NB4 (cell line): ENCODE data around the gene SLC11A1.

Experiments used
- DNase-seq: peaks from one replicate; pipeline ENCODE4 v3.0.0; 2010; ENCODE audit warnings: low read depth
- H3K4me3 ChIP-seq: one replicate; pipeline ENCODE4 v1.5.1; 2011; ENCODE audit warnings: mild to moderate bottlenecking, low read depth, low read length, moderate library complexity
- CTCF ChIP-seq: IDR thresholded peaks from one replicate; pipeline ENCODE4 v1.5.1; 2012; ENCODE audit warnings: low read depth, low read length
- MAX ChIP-seq: IDR thresholded peaks from 2 replicates; pipeline ENCODE4 v1.6.1; 2011; ENCODE audit warnings: low read depth, low read length
- MYC ChIP-seq: IDR thresholded peaks from 2 replicates; pipeline ENCODE4 v1.6.1; 2011; ENCODE audit warnings: low read depth, low read length
- POLR2A ChIP-seq: IDR thresholded peaks from 2 replicates; pipeline ENCODE4 v1.6.1; 2011; ENCODE audit warnings: mild to moderate bottlenecking; ENCODE audit not compliant: insufficient read length; ENCODE audit errors: extremely low read depth

SLC11A1 gene

GRCh38 chr2:218395456-218395825 is 13.4 kb downstream of the SLC11A1 start:
- peak overlapping the region; percentile 29 for H3K4me3 ChIP-seq
- no peak for TF ChIP-seq CTCF
- TF ChIP-seq MAX = no peak
- TF ChIP-seq POLR2A = no peak
- no peak for TF ChIP-seq MYC
- DNase-seq = no peak

- TF ChIP-seq MAX (peak; percentile 46; the same call in 1 of the 2 replicates), MYC (peak; percentile 79), POLR2A (peak; percentile 14), CTCF (peak; percentile 70)
- peak overlapping the region; percentile 73 for H3K4me3 ChIP-seq
- DNase-seq = peak; percentile 99
Measured at GRCh38 chr2:218395826-218396687, 14.0 kb downstream of the SLC11A1 start.

GRCh38 chr2:218396688-218397462 is 14.8 kb downstream of the SLC11A1 start:
- peak overlapping the region; percentile 73 for H3K4me3 ChIP-seq
- DNase-seq = peak; percentile 95
- TF ChIP-seq POLR2A (no peak), MYC (peak; percentile 68; the same call in 1 of the 2 replicates), CTCF (no peak), MAX (peak; percentile 90)

- no peak for DNase-seq
- peak overlapping the region; percentile 73 for H3K4me3 ChIP-seq
- TF ChIP-seq MYC (no peak), POLR2A (no peak), MAX (no peak), CTCF (no peak)
Measured at GRCh38 chr2:218397463-218397819, 15.4 kb downstream of the SLC11A1 start.

GRCh38 chr2:218397820-218398436 is 15.9 kb downstream of the SLC11A1 start:
- peak overlapping the region; percentile 73 for H3K4me3 ChIP-seq
- peak; percentile 93 for DNase-seq
- TF ChIP-seq MYC (peak; percentile 56; the same call in 1 of the 2 replicates), CTCF (no peak), POLR2A (peak; percentile 37), MAX (peak; percentile 46; the same call in 1 of the 2 replicates)
